Hematopoietic multipotent progenitor cell treated with erythropoietin and hydrocortisone succinate and interleukin-3 and kit ligand, for 17 days (in vitro differentiated cells): ENCODE measurements around the gene MFSD8.
"Not testable (repeated sequence)": the region's sequence is repeated elsewhere in the genome, so short reads cannot be mapped to it uniquely, and the experiment has no call there.

Source experiments
- DNase-seq: peaks from one replicate; pipeline ENCODE4 v3.0.0-alpha.2; 2015; ENCODE audit warnings: low spot score

The MFSD8 gene

DNA sequence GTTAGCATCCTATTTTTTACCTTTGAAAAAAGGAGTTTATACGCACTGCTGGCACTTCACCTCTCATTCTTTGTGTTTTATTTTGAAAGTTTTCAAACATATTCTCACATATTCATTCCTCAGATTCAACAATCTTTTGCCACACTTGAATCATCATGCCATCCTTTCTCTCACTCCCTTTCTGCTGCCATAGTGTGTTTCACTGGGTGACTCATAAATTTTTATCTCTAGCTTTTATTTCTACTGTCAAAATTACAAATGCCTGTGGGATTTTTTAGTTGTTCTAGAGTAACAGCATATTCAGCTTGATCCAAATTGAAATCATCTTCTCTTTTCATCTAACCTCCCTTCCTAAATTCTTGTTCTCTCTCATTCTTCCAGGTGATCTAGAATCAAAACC is 28.0 kb downstream of the MFSD8 start:
- DNase-seq = no peak

DNA sequence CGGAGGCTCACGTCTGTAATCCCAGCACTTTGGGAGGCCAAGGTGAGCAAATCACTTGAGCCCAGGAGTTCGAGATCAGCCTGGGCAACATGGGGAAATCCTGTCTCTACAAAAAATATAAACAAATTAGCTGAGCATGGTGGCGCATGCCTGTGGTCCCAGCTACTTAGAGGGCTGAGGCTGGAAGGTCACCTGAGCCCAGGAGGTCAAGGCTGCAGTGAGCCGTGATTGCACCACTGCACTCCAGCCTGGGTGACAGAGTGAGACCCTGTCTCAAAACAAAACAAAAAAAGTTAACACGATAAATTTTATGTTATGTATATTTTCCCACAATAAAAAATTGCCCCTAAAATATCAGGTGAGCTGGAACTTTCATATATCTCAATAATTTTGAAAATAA is 33.1 kb downstream of the MFSD8 start:
- not testable (repeated sequence) for DNase-seq

DNA sequence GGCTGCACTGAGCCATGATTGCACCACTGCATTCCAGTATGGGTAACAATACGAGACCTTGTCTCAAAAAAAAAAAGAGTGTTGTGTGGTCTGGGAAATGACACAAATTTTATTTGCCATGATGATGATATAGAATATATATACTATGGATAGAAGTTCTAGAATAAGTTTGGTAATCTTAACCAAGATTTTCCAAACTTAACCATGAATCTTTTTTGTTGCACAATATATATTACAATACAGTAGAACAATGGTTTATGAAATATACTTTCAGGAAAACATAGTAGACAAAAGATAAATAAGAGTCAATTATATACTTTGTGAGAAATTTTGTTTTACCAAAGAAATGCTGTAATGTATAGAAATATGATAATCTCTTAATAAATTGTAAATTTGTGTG is 34.8 kb downstream of the MFSD8 start:
- DNase-seq = no peak

DNA sequence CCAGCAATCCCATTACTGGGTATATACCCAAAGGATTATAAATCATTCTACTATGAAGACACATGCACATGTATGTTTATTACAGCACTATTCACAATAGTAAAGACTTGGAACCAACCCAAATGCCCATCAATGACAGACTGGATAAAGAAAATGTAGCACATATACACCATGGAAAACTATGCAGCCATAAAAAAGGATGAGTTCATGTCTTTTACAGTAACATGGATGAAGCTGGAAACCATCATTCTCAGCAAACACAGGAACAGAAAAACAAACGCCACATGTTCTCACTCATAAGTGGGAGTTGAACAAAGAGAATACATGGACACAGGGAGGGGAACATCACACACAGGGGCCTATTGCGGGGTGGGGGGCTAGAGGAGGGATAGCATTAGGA is 39.3 kb downstream of the MFSD8 start:
- DNase-seq = not testable (repeated sequence)

DNA sequence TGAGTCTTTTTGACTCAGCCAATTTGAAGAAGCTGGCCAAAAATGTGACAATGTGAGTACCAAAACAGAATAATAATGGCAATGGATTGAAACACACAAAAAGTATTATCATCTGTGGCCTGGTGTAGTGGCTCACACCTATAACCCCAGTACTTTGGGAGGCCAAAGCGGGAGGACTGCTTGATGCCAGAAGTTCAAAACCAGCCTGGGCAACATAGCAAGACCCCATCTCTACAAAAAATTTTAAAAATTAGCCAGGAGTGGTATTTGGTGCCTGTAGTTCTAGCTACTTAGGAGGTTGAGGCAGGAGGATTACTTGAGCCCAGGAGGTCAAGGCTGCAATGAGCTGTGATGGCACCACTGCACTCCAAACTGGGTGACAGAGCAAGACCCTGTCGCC is 42.7 kb downstream of the MFSD8 start:
- no peak for DNase-seq

DNA sequence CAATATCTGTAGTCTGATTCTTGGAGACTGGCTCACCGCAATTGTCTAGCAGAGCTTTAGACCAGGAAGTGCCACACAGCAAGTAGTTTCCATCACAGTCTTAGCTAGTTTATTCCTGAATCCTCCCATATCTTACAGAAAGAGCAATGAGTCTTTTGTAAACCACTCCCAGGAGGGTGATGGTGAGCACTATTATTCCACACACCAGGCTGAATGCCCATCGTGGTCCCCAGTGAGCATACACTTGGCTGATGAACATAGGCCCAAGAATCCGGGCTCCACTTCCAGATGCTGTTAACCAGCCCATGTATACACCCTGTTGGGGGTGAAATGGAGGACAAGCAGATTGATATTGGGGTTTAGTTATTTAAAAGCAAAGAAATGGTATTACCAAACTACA is 44.5 kb downstream of the MFSD8 start:
- DNase-seq = no peak

DNA sequence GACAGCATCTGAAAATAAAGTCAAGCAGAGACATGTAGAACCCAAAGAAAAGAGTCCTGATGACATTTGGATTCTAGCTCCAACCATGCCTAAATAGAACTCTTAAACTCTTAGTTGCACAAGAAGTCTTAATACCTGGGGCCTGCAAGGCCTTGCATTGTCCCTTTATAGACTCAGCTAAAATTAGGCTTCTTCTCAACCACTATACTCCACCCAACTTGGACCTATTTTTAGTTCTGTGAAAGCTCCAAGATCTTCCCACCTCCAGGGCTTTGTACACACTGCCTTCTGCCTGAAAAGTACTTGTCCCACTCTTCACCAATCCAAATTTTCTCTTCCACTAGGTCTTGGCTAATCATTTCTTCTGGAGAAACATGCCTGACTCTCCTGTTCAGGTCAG is 47.8 kb downstream of the MFSD8 start:
- no peak for DNase-seq

DNA sequence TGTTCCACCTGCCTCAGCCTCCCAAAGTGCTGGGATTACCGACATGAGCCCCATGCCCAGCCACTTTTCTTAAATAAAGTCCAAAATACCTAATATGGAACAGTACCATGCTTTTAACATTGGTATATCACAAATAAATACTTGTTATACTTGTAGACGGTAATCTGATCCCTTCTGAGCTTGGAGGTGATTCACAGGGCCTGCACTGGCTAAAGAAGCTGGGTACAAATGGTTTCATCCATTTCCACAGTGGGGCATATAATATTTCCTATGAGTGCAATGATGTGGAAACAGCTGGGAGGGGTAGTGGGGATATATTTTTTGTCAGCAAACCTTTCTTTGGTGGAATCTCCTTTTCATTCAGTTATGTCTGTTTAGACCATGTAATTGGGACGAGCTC is 48.5 kb downstream of the MFSD8 start:
- DNase-seq = no peak

DNA sequence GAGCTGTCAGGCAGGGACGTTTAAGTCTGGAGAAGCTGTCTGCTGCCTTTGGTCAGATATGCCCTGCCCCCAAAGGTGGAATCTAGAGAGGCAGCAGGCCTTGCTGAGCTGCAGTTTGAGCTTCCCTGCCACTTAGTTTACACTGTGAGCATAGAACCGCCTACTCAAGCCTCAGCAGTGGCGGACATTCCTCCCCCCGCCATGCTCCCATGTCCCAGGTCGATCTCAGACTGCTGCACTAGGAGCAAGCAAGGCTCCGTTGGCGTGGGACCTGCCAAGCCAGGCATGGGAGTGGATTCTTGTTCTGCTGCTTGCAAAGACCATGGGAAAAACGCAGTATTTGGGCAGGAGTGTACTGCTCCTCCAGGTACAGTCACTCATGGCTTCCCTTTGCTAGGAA is 59.9 kb downstream of the MFSD8 start:
- DNase-seq = no peak

DNA sequence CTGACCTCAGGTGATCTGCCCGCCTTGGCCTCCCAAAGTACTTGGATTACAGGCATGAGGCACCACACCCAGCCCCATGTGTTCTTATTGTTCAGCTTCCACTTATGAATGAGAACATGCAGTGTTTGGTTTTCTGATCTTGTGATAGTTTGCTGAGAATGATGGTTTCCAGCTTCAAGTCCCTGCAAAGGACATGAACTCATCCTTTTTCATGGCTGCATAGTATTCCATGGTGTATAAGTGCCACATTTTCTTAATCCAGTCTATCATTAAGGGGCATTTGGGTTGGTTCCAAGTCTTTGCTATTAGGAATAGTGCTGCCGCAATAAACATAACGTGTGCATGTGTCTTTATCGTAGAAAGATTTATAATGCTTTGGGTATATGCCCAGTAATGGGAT is 65.3 kb downstream of the MFSD8 start:
- not testable (repeated sequence) for DNase-seq

DNA sequence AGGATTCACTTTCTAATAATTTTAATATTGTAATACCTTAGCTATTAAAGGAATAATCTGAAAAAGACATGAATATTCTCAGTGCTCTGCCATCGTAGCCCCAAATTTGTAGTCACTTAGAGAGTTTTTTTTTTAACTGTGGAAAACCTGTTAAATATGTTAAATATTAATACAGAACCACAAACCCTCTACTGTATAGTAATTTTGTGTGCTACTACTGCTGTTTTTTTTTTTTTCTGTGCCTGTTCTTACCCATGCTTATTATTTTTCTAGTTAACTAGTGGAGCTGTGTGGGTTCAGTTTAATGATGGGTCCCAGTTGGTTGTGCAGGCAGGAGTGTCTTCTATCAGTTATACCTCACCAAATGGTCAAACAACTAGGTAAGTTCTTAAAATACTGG is 68.4 kb downstream of the MFSD8 start:
- no peak for DNase-seq

DNA sequence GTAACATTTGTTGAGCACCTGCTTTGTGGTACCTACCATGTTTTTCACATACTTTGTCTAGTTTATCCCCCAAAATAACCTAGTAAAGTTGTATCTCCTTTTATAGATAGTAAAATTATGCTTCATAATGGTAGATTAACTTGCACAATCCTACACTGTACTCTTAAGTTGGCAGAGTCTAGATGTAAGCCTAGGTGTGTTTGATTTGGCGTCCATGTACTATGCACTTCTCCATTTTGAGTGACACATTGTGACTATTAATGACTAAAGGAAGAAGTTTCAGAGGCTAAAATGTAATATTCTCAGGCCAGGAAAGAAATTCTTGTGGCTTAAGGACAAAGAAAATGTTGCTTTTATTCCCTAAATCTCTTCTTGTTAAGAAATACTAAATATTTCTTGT is 68.9 kb downstream of the MFSD8 start:
- no peak for DNase-seq

DNA sequence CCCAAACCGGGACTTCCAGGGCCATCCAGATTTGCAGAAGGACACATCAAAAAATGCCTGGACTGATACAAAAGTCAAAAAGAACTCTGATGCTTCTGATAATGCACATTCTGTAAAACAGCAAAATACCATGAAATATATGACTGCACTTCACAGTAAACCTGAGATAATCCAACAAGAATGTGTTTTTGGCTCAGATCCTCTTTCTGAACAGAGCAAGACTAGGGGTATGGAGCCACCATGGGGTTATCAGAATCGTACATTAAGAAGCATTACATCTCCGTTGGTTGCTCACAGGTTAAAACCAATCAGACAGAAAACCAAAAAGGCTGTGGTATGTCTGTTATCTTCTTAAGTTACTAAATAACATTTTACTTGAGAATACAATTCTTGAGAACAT is 75.1 kb downstream of the MFSD8 start:
- DNase-seq = no peak

DNA sequence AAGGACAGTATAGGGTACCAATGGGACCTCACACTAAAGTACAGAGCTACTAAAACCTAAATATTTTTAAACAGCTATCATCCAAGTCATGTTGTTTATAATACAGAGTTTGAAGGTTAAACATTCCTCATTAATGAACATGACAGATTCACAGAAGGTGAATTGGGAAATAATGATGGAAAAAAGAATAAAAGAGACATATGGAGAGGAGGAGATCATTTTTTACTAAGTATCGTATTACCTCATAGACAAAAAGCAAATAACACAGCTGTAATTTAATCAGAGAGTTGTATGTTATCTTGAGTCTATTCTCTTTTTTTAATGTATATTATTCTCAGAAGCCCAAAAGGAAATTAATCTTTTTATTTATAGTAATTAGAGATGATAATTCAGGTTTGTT is 76.4 kb downstream of the MFSD8 start:
- DNase-seq = no peak

DNA sequence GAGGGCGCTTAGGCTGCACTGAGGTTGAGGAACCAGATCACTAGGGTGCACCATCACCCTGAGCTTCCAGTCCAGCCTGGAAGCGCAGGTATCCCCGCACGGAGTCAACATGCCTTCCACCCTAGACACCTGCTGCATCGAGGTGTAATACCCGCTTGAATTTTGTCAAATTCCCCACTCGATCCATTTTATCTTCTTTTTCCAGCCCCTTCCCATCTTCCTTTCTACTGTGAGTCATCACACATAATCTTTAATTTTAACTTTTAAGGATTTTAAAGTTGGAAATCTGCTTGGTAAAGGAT is 83.5 kb downstream of the MFSD8 start:
- DNase-seq = no peak

DNA sequence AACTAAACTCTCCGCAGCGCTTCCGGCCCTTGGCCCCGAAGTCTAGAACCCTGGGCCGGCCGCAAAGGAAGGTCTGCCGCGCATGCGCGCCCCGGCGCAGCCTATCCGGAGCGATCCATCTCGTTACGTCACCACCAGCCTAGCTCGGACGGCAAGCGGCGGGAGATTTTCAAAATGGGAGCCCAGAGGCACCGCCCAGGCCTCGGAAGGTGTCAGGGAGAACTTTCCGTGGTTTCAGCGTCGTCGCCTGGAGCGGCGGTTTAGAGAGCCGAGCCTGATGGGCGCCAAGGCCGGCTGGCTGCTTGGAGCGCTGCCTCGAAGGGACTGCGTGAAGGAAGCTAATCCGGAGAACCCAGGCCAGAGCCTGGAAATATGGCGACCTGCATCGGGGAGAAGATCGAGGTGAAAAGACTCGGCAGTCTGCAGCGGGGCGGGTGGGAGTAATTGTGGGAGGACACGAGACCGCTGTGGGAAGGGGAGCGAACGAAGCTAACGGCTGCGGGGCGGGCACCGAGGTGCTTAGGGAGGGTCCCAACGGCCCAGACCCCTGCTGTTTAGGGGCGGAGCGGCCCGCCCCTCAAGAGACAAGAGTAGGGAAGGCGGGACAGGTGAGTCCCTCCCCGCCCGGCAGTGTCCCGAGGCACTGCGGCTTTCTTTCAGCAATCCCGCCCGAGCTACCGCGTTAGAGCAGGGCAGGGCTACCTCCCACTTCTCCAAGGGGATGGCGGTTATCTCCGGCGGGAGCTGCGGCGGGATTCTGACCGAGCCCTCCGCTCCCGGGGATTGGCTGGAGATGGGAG is 84.0 kb downstream of the MFSD8 start, which contains the start of gene PLK4:
Gene PLK4, plus strand, starts transcription at position 131 of the 800 bp plus-strand sequence. Its CDS starts 242 bp downstream, at position 373.
- DNase-seq = peak; percentile 97

DNA sequence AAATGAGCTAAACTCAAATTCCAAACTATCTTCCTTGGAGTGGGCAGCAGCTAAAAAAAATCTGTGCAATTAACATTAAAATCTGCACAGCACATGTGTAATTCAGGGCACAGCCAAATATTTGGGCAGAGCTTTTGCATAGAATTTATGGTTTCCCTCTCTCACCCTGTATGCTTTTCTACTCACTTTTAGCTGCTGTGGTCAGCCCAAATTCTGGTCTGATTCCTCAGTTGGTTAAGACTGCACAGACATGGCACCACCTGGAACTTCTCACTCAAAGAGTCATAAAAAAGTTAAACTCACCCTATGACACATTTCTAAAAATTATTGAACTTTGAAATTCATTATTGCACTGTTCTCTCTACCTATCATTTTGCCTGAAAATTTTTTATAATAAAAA is 89.2 kb downstream of the MFSD8 start:
- no peak for DNase-seq

DNA sequence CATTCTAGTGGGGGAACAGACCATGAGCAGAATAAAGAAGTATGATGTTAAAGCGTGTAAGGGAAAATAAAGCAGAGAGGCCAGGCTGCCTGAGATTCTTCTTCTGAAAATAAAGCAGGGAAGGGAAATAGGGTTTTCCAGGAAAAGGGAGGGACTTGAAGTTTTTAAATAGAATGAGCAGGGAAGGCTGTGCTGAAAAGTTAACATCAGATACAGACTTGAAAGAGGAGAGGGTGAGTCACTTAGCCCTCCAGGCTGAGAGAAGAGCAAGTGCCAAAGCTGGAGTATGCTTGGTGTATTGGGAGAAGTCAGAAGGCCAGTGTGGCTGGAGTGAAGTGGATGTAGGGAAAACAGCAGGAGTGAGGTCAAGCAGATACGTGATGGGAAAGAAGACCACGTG is 94.3 kb downstream of the MFSD8 start:
- no peak for DNase-seq

DNA sequence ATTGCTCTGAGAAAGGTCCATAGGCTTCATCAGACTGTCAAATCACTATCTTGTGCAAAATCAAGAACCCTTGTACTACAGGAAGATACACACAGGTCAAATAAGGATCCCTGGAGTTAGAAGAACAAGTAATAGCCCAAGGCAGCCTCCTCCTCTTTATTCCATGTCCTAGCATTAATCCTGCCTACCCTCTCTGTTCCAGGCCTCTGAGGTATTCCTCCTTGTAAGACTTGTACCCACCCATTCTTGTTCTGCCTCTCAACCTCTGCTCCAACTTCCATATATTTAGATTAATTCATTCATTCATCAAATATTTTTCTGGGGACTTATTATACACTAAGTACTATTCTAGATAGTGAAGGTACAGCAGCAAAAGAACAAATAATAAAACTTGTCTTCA is 94.7 kb downstream of the MFSD8 start:
- DNase-seq = no peak

DNA sequence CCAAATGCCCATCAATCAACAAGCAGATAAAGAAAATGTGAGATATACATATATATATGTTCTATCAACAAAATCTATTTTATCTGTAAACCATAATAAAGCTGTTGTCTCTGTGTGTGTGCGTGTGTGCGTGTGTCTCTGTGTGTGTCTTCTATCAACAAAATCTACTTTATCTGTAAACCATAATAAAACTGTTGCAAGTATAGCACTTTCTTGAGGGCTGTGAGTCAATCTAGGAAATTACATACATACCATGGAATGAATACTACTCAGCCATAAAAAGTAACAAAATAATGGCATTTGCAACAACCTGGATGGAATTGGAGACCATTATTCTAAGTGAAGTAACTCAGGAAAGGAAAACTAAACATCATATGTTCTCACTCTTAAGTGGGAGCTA is 96.8 kb downstream of the MFSD8 start:
- DNase-seq = no peak
